Heart left ventricle (tissue), 16 donors: ENCODE data around the gene SGPL1. TPM values are rescaled to one million over a fixed set of nuclear protein-coding genes. Genes with fewer than 3 reads are reported as not detected.

Experiments used
- ATAC-seq, 4 donors: fragments of 200-7000 bp; cut with Tn5 transposase; one replicate each; pipeline ENCODE4 v1.9.1; 2020 to 2022; ENCODE audit warnings: moderate library complexity in 4 of 4, mild to moderate bottlenecking in 3 of 4, moderate number of reproducible peaks in 1 of 4
- DNase-seq, 5 donors: peaks; one replicate each; pipeline ENCODE4 v3.0.0-alpha.2; 2020
- H3K27ac ChIP-seq, 12 donors: fragments of 200-600 bp; sonication (generic) in 4 of 12; one replicate each; pipeline versions ENCODE4 v1.5.0 to v1.8.0; 2016 to 2022; ENCODE audit warnings: mild to moderate bottlenecking in 2 of 12
- H3K27me3 ChIP-seq, 9 donors: fragments of 200-600 bp; sonication (generic) in 2 of 9; one replicate each; pipeline versions ENCODE4 v1.5.1 to v1.8.0; 2016 to 2022; ENCODE audit warnings: mild to moderate bottlenecking in 3 of 9
- H3K36me3 ChIP-seq, 9 donors: fragments of 200-600 bp; sonication (generic) in 2 of 9; one replicate each; pipeline versions ENCODE4 v1.5.0 to v1.8.0; 2018 to 2022; ENCODE audit warnings: mild to moderate bottlenecking in 2 of 9
- H3K4me1 ChIP-seq, 12 donors: fragments of 200-600 bp; sonication (generic) in 4 of 12; one replicate each; pipeline versions ENCODE4 v1.5.0 to v1.8.0; 2016 to 2022; ENCODE audit warnings: mild to moderate bottlenecking in 3 of 12
- H3K4me3 ChIP-seq, 12 donors: fragments of 200-600 bp; sonication (generic) in 4 of 12; one replicate each; pipeline versions ENCODE4 v1.5.0 to v1.8.0; 2017 to 2022; ENCODE audit warnings: mild to moderate bottlenecking in 9 of 12, moderate library complexity in 4 of 12
- H3K9me3 ChIP-seq, 12 donors: fragments of 200-600 bp; sonication (generic) in 4 of 12; one replicate each; pipeline versions ENCODE4 v1.5.0 to v1.8.0; 2016 to 2022; ENCODE audit warnings: mild to moderate bottlenecking in 1 of 12
- CTCF ChIP-seq, 12 donors: fragments of 200-600 bp; sonication (generic) in 4 of 12; IDR thresholded peaks; one replicate each; pipeline versions ENCODE4 v1.5.0 to v1.8.0; 2018 to 2022; ENCODE audit warnings: antibody characterized with exemption in 12 of 12, mild to moderate bottlenecking in 5 of 12
- POLR2A ChIP-seq, 2 donors: fragments of 450-650 bp; IDR thresholded peaks; one replicate each; pipeline ENCODE4 v1.6.1; 2017; ENCODE audit warnings: antibody characterized with exemption in 2 of 2, mild to moderate bottlenecking in 2 of 2, moderate library complexity in 2 of 2
- WGBS, 4 donors: extraction: QIAGEN DNeasy Blood & Tissue Kit in 2 of 4; methylation state at CpG; one replicate each; pipeline versions ENCODE4 v1.1.5 to v1.1.7; 2013 to 2018; 5-methylcytosine and 5-hydroxymethylcytosine counted together
- intact Hi-C, 10 donors: fragments of 100-400 bp; cut with DNase I; formaldehyde crosslinking; loops; one replicate each; pipeline versions ENCODE4 v1.11.1 to v1.14.2; 2022
- polyA plus RNA-seq, 2 donors: library from polyadenylated mRNA; stranded (reverse); fragments of 200-250 nt; gene quantifications; one replicate each; pipeline ENCODE4 v1.2.3, GENCODE V29; 2013
- total RNA-seq, 9 donors: library from RNA; depleted of rRNA in 2 of 9; stranded (reverse); fragments of >200 nt in 2 of 9; fragmentation: NEBNext Ultra II Directional in 3 of 9; extraction: Animal tissue kit (Norgen Biotek cat#: 25700) in 3 of 9; gene quantifications; one replicate each; pipeline versions ENCODE4 v1.1.0 to v1.2.4, GENCODE V29; 2016 to 2023
- donor health status: ischemic (EF 13 %, LVEDD 7.1; RV severe dilation, severe dysfunction).
- donor health status: healthy with polysubstance abuse.
- donor health status: DM: no; HTN: yes; CAD: no.
- donor health status: DM: no; HTN: no; CAD: no.
- donor health status: ischemic (EF 25% LVEDD 6.9; RV normal size, moderate dysfunction).
- donor health status: ischemic (EF 25% LVEDD 5.7; RV mildly dilated, moderate dysfunction).
- donor health status: healthy.
- donor health status: DM: yes; HTN: yes; CAD: no.
- donor health status: ischemic (EF 35%, LVEDD 5.7; RV mildly dilated, moderate dysfunction).
- donor health status: nonischemic (EF 11% LVEDD 7.7; RV severe dilation, severe dysfunction).
- donor health status: DM: yes; HTN: yes; CAD: no.
- donor health status: PGD.
- donor health status: ischemic (EF 29% LVEDD 5.4; RV normal size, mild dysfunction).
- donor health status: nonischemic (EF 23%, LVEDD 6.1; RV moderate dilation, normal function).

Gene SGPL1
- total and polyA plus RNA-seq, 11 donors = 2.9 to 32.3 (median 11.4) TPM

- peaks cover 0 to 46% (median 21%) of the 10 kb centered on the region in 12 donors for H3K4me1 ChIP-seq
- intact Hi-C loops = loop anchor here in 4 of 10 donors (10.0 kb wide), 2 partner anchors 414 to 424 kb away; partner anchors contain the start of gene PALD1 (in 1 of the 4)
- WGBS, 4 donors = 91 to 94% (median 93%) methylated on average over 3 of the region's 3 CpGs
- no peak for DNase-seq
- TF ChIP-seq POLR2A (IDR thresholded peaks at IDR 0.05) = no peak
- no peak for TF ChIP-seq CTCF (IDR thresholded peaks at IDR 0.05)
- no peaks in the 10 kb centered on the region for H3K27me3 ChIP-seq
- no peaks in the 10 kb centered on the region for H3K9me3 ChIP-seq
- no peak for ATAC-seq
- peak overlapping the region in 2 of 12 donors; percentile 91 to 96 for H3K27ac ChIP-seq
- H3K4me3 ChIP-seq = no peak overlapping the region
- peaks cover 0 to 15% (median 13%) of the 10 kb centered on the region in 9 donors for H3K36me3 ChIP-seq
These were observed 73.5 kb downstream of the SGPL1 start for GRCh38 chr10:70889291-70889690.

GRCh38 chr10:70890917-70891431 is 75.2 kb downstream of the SGPL1 start:
- intact Hi-C loops = loop anchor here in 1 of 10 donors (10.0 kb wide), 1 partner anchor 594 kb away; no protein-coding TSS in a partner anchor
- Histone ChIP-seq H3K9me3 (no peaks in the 10 kb centered on the region), H3K4me1 (peaks cover 0 to 46% (median 21%) of the 10 kb centered on the region in 12 donors), H3K27me3 (no peaks in the 10 kb centered on the region), H3K36me3 (no peaks in the 10 kb centered on the region), H3K27ac (peak overlapping the region in 9 of 12 donors; percentile 2 to 82 (median 57)), H3K4me3 (no peak overlapping the region)
- DNase-seq = peak in 4 of 5 donors; percentile 68 to 90 (median 77)
- WGBS, 4 donors = 32 to 49% (median 40%) methylated on average over 4 to 7 of the region's 7 CpGs
- no peak for TF ChIP-seq POLR2A (IDR thresholded peaks at IDR 0.05)
- peak; percentile 51 to 85 (median 75) for ATAC-seq

- H3K4me1 ChIP-seq = peaks cover 0 to 42% (median 21%) of the 10 kb centered on the region in 12 donors
- peak overlapping the region in 3 of 12 donors; percentile 54 to 82 (median 57) for H3K27ac ChIP-seq
- WGBS, 4 donors = 52 to 66% (median 63%) methylated on average over 1 of the region's 1 CpG
- H3K27me3 ChIP-seq = no peaks in the 10 kb centered on the region
- TF ChIP-seq POLR2A (IDR thresholded peaks at IDR 0.05) (no peak), CTCF (IDR thresholded peaks at IDR 0.05) (no peak)
- no peaks in the 10 kb centered on the region for H3K9me3 ChIP-seq
- H3K4me3 ChIP-seq = no peak overlapping the region
- no peaks in the 10 kb centered on the region for H3K36me3 ChIP-seq
- ATAC-seq (no peak), DNase-seq (no peak)
- intact Hi-C loops = loop anchor here in 1 of 10 donors (10.0 kb wide), 1 partner anchor 593 kb away; no protein-coding TSS in a partner anchor
These were observed 75.9 kb downstream of the SGPL1 start for GRCh38 chr10:70891627-70892026.

GRCh38 chr10:70892631-70893030 is 76.9 kb downstream of the SGPL1 start:
- intact Hi-C loops = loop anchor here in 1 of 10 donors (10.0 kb wide), 1 partner anchor 592 kb away; no protein-coding TSS in a partner anchor
- Histone ChIP-seq H3K27me3 (no peaks in the 10 kb centered on the region), H3K36me3 (no peaks in the 10 kb centered on the region), H3K4me3 (no peak overlapping the region), H3K4me1 (peaks cover 0 to 33% (median 19%) of the 10 kb centered on the region in 12 donors), H3K9me3 (no peaks in the 10 kb centered on the region), H3K27ac (no peak overlapping the region)
- ATAC-seq (no peak), DNase-seq (no peak)
- WGBS, 4 donors = 88 to 94% (median 93%) methylated on average over 4 of the region's 4 CpGs
- TF ChIP-seq POLR2A (IDR thresholded peaks at IDR 0.05) = no peak
- TF ChIP-seq CTCF (IDR thresholded peaks at IDR 0.05) = no peak
